Psoas muscle (tissue), 8 donors: ENCODE results near the gene APOBEC3A. TPM values are rescaled to one million over a fixed set of nuclear protein-coding genes. Genes with fewer than 3 reads are reported as not detected.
A peak's percentile ranks its signal among the peaks of the same experiment; 100 is the strongest.

Experiments
- ATAC-seq, 4 donors: fragments of 200-7000 bp; cut with Tn5 transposase; one replicate each; pipeline ENCODE4 v1.9.1; 2020; ENCODE audit warnings: moderate library complexity in 3 of 4, mild to moderate bottlenecking in 2 of 4
- DNase-seq, 2 donors: peaks; one replicate each; pipeline ENCODE4 v3.0.0-alpha.2; 2020
- H3K27ac ChIP-seq: fragments of 200-600 bp; one replicate; pipeline ENCODE4 v1.8.0; 2022
- H3K27me3 ChIP-seq, 3 donors: fragments of 200-600 bp in 1 of 3; one replicate each; pipeline versions ENCODE4 v1.6.1 to v1.8.0; 2013 to 2022; ENCODE audit warnings: low read length in 2 of 3, mild to moderate bottlenecking in 2 of 3, moderate library complexity in 1 of 3; ENCODE audit not compliant: insufficient read depth in 3 of 3
- H3K36me3 ChIP-seq, 2 donors: fragments of 200-600 bp in 1 of 2; one replicate each; pipeline versions ENCODE4 v1.6.1 to v1.8.0; 2013 to 2022; ENCODE audit warnings: low read depth in 1 of 2, mild to moderate bottlenecking in 1 of 2, moderate library complexity in 1 of 2; ENCODE audit not compliant: insufficient read depth in 1 of 2
- H3K4me1 ChIP-seq: fragments of 200-600 bp; one replicate; pipeline ENCODE4 v1.8.0; 2022
- H3K4me3 ChIP-seq: fragments of 200-600 bp; one replicate; pipeline ENCODE4 v1.8.0; 2022; ENCODE audit warnings: mild to moderate bottlenecking
- H3K9me3 ChIP-seq: fragments of 200-600 bp; one replicate; pipeline ENCODE4 v1.8.0; 2022
- WGBS, 3 donors: extraction: QIAGEN DNeasy Blood & Tissue Kit; methylation state at CpG; one replicate each; pipeline versions ENCODE4 v1.1.6 to v1.1.7; 2013; 5-methylcytosine and 5-hydroxymethylcytosine counted together
- intact Hi-C, 2 donors: fragments of 100-400 bp; cut with DNase I; formaldehyde crosslinking; loops; one replicate each; pipeline versions ENCODE4 v1.11.0 to v1.14.2; 2022
- polyA plus RNA-seq, 3 donors: library from polyadenylated mRNA; stranded (reverse); fragments of 200-250 nt; gene quantifications; one replicate each; pipeline ENCODE4 v1.2.3, GENCODE V29; 2013
- total RNA-seq, 4 donors: library from RNA; stranded (reverse); fragmentation: NEBNext Ultra II Directional in 2 of 4; extraction: Animal tissue kit (Norgen Biotek cat#: 25700) in 2 of 4; gene quantifications; one replicate each; pipeline versions ENCODE4 v1.2.1 to v1.2.4, GENCODE V29; 2021 to 2023
- TF ChIP-seq, protein P1 (sequence below): fragments of 200-600 bp; IDR thresholded peaks from one replicate; pipeline ENCODE4 v1.8.0; 2022; ENCODE audit warnings: antibody characterized with exemption
- donor health status: healthy with polysubstance abuse.
- donor health status: DM: no; HTN: no; CAD: no; lungs with moderate emphysema.
- donor health status: Bipolar disorder and iron deficiency.
- donor health status: healthy.
- donor health status: DM: yes; HTN: yes; CAD: no.
- donor health status: DM: no; HTN: no; CAD: no.
- donor health status: DM: no; HTN: no; CAD: no.
- donor health status: DM: yes; HTN: yes; CAD: no.

Gene APOBEC3A
- total and polyA plus RNA-seq, 7 donors, result 0.09 to 0.76 (median 0.22) TPM; not detected in 1

DNA sequence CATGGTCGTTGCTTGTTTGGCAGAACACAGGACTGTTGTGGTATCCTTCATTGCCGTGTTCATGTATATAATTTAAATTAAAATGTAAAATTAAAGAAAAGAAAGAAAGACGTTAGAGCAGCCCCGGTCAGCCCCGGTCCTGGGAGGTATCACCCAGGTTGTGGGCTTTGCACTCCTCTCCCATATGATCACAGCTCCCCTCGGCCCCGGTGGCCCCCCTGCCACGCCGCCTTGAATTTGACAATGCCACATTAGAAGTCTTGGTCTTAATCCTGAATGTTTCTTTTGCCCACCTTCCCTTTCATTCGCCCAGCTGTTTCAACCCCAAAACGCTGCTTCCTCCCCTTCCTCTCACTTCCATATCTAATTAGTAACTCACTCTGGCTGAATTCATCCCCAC, 11.4 kb downstream of the APOBEC3A start:
- H3K27me3 ChIP-seq, result peaks cover 0 to 7% (median 3%) of the 10 kb centered on the region in 3 donors
- DNase-seq, result no peak
- intact Hi-C loops, result no loop called here
- no peaks in the 10 kb centered on the region for H3K4me1 ChIP-seq
- H3K9me3 ChIP-seq, result no peaks in the 10 kb centered on the region
- no peak for ATAC-seq
- WGBS, 3 donors, result 68 to 82% (median 70%) methylated on average over 11 of the region's 11 CpGs
- H3K36me3 ChIP-seq, result no peaks in the 10 kb centered on the region
- no peak overlapping the region for H3K4me3 ChIP-seq
- TF ChIP-seq, protein P1, sequence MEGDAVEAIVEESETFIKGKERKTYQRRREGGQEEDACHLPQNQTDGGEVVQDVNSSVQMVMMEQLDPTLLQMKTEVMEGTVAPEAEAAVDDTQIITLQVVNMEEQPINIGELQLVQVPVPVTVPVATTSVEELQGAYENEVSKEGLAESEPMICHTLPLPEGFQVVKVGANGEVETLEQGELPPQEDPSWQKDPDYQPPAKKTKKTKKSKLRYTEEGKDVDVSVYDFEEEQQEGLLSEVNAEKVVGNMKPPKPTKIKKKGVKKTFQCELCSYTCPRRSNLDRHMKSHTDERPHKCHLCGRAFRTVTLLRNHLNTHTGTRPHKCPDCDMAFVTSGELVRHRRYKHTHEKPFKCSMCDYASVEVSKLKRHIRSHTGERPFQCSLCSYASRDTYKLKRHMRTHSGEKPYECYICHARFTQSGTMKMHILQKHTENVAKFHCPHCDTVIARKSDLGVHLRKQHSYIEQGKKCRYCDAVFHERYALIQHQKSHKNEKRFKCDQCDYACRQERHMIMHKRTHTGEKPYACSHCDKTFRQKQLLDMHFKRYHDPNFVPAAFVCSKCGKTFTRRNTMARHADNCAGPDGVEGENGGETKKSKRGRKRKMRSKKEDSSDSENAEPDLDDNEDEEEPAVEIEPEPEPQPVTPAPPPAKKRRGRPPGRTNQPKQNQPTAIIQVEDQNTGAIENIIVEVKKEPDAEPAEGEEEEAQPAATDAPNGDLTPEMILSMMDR, result no peak
- H3K27ac ChIP-seq, result no peak overlapping the region

DNA sequence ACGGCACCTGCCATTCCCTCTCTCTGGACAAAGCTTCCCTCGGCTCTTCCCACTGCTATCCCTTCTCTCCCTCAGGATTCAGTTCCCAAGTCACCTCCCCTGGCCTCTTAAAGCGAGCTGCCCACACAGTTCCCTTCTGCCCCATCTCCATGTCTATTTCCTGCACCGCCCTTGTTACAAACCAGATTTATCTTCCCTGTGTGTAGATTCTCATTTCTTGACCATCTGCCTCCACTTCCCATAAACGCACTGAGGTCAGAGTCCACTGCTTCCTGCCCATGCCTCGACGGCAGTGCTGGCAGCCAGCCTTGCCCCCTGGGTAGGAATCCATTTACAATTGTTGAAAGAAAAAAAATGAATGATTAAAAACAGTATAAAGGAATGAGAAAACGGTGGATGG, 13.1 kb downstream of the APOBEC3A start:
- peaks cover 0 to 7% (median 3%) of the 10 kb centered on the region in 3 donors for H3K27me3 ChIP-seq
- no peak overlapping the region for H3K4me3 ChIP-seq
- WGBS, 3 donors, result 33 to 40% (median 35%) methylated on average over 8 of the region's 8 CpGs
- no peak overlapping the region for H3K27ac ChIP-seq
- intact Hi-C loops, result no loop called here
- DNase-seq (no peak), ATAC-seq (no peak)
- H3K9me3 ChIP-seq, result no peaks in the 10 kb centered on the region
- no peaks in the 10 kb centered on the region for H3K4me1 ChIP-seq
- TF ChIP-seq, protein P1, result no peak
- no peaks in the 10 kb centered on the region for H3K36me3 ChIP-seq

DNA sequence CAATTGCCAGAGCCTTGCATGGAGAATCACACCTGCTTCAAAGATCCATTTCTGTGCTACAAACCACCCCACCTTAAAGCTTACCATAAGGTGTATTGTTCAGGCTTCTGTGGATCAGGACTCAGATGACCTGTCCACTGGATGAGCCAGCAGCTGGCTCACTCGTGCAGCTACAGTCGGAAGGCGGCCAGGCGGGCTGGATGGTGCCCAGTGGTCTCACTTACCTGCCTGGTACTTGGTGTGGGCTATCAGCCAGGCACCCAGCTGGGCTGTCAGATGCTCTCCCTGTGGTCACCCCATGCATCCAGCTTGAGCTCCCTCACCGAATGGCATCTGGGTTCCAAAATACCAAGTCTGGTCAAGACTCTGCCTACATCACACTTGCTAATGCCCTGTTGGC, 13.8 kb downstream of the APOBEC3A start:
- TF ChIP-seq, protein P1, result no peak
- Histone ChIP-seq H3K27me3 (peaks cover 0 to 7% (median 2%) of the 10 kb centered on the region in 3 donors), H3K4me1 (no peaks in the 10 kb centered on the region), H3K27ac (no peak overlapping the region), H3K4me3 (no peak overlapping the region), H3K36me3 (no peaks in the 10 kb centered on the region), H3K9me3 (no peaks in the 10 kb centered on the region)
- DNase-seq, result peak in 1 of 2 donors; percentile 16
- 53 to 70% (median 60%) methylated on average over 5 of the region's 5 CpGs for WGBS, 3 donors
- intact Hi-C loops, result no loop called here
- ATAC-seq, result no peak

DNA sequence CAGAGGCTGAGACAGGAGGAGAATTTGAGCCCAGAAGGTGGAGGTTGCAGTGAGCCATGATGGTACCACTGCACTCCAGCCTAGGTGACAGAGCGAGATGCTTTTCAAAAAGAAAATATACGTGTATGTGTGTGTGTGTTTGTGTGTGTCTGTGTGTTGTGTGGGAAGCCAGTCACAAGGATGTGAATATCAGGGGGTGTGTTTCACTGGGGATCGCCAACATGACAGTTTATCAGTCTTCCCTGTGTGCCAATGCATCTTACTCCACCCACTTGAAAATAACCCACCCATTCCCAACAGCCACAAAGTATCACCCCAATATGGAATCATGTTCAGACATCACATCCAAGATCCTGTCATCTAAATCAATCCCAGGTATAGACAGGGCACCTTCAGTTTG, 14.4 kb downstream of the APOBEC3A start:
- no peak overlapping the region for H3K27ac ChIP-seq
- TF ChIP-seq, protein P1, result no peak
- H3K9me3 ChIP-seq, result no peaks in the 10 kb centered on the region
- no peaks in the 10 kb centered on the region for H3K36me3 ChIP-seq
- no peaks in the 10 kb centered on the region for H3K4me1 ChIP-seq
- WGBS, 3 donors, result 82 to 92% (median 85%) methylated on average over 3 of the region's 3 CpGs
- ATAC-seq (no peak), DNase-seq (no peak)
- intact Hi-C loops, result no loop called here
- H3K27me3 ChIP-seq, result peaks cover 0 to 7% (median 0%) of the 10 kb centered on the region in 3 donors
- H3K4me3 ChIP-seq, result no peak overlapping the region

DNA sequence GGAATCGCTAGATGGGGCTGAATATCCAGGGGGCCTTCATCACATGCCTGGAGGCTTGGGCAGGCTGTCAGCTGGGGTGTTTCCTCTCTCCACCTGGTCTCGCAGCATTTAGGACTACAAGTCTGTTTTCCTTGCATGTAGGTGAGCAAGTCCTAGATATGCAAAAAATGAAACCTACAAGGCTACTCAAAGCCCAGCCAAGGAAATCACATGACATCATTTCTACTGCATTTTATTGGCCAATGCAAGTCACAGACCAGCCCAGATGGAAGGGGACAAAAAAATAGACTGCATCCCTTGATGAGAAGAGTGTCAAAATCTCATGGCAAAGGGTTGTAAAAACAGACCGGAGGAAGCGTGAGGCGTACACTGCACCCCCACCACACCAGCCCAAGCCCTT, 15.1 kb downstream of the APOBEC3A start:
- H3K36me3 ChIP-seq, result no peaks in the 10 kb centered on the region
- H3K9me3 ChIP-seq, result no peaks in the 10 kb centered on the region
- DNase-seq (no peak), ATAC-seq (no peak)
- no peak overlapping the region for H3K27ac ChIP-seq
- H3K4me3 ChIP-seq, result no peak overlapping the region
- 79 to 83% (median 80%) methylated on average over 5 of the region's 5 CpGs for WGBS, 3 donors
- peaks cover 0 to 7% (median 0%) of the 10 kb centered on the region in 3 donors for H3K27me3 ChIP-seq
- intact Hi-C loops, result no loop called here
- H3K4me1 ChIP-seq, result no peaks in the 10 kb centered on the region
- TF ChIP-seq, protein P1, result no peak
